GM18867 (cell line): ENCODE data around the gene TBC1D1.
"Not testable (repeated sequence)": the region's sequence is repeated elsewhere in the genome, so short reads cannot be mapped to it uniquely, and the experiment has no call there.

ENCODE experiments used
- ATAC-seq: cut with Tn5 transposase; IDR thresholded peaks from one replicate; pipeline ENCODE4 v1.9.1; 2021; ENCODE audit warnings: mild to moderate bottlenecking, moderate library complexity; ENCODE audit not compliant: unreplicated experiment

TBC1D1 gene

DNA sequence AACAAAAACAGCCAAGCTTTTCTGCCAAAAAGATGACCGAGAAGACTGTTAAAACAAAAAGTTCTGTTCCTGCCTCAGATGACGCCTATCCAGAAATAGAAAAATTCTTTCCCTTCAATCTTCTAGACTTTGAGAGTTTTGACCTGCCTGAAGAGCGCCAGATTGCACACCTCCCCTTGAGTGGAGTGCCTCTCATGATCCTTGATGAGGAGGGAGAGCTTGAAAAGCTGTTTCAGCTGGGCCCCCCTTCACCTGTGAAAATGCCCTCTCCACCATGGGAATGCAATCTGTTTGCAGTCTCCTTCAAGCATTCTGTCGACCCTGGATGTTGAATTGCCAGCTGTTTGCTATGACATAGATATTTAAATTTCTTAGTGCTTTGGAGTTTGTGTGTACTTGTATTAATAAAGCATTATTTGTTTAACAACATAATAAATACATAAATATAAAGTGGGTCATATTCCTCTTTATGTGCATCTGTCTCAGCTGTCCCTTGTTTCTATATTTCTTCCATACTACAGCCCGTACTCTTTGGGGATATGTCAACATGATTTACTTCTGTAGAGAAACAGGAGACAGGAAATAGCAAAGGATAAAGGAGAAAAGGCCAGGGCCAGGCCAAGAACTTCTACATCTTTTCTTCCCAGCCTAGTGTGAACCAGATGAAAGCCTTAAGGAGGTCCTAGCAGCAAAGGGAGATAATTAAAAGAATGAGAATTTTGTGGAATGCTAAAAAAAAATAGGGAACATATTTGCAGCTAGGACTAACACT is 70.0 kb downstream of the TBC1D1 start:
- no peak for ATAC-seq

GRCh38 chr4:37964734-37965457 is 74.0 kb downstream of the TBC1D1 start:
- ATAC-seq = peak; percentile 81

GRCh38 chr4:37966044-37966443 is 75.2 kb downstream of the TBC1D1 start:
- no peak for ATAC-seq

GRCh38 chr4:37967736-37968135 is 76.9 kb downstream of the TBC1D1 start:
- no peak for ATAC-seq

GRCh38 chr4:37968747-37969146 is 77.9 kb downstream of the TBC1D1 start:
- ATAC-seq = no peak

DNA sequence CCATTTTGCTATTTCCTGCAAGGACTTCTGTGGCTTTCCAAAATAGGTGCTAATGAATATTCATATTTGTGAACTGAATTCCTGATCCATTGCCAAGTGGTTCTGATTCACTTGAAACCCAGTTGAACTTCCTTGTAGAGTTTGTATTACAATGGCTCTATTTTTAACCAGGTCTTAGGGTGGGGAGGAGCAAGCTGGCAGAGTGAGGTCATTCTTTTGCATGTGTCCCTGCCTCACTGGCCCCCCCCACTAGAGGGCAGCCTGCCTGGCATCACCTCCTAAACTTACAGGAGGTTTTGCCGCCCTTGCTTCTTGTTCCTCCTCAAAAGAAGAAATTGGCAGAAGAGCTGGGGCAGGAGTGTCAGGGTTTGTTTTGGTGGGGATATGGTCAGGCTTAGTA is 79.8 kb downstream of the TBC1D1 start:
- ATAC-seq = peak; percentile 61

DNA sequence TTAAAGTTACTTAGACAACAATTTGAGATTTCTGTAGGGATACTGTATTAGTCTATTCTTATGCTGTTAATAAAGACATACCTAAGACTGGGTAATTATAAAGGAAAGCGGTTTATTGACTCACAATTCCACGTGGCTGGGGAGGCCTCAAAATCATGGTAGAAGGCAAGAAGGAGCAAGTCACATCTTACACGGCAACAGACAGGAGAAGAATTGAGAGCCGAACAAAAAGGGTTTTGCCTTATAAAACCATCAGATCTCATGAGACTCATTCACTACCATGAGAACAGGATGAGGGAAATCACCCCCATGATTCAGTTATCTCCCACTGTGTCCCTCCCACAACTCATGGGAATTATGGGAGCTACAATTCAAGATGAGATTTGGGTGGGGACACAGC is 80.3 kb downstream of the TBC1D1 start:
- no peak for ATAC-seq

DNA sequence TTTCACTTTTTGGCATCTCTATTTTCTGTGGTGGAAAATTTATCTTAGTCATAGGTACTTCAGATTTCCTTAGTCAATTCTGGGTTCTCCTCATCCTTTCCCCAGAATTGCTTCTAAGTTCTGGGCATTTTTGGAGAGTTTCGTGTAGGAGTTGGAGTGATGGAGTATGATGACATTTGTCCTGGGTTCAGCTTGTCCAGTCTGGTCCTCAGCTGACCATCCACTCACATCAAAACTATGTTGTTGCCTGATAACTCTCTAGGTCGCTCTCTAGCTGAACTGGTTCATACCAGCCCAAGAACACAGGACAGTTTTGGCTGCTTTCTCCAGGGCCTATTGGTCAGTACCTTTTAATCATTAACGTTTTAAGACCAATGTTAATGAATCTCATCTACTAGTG is 82.6 kb downstream of the TBC1D1 start:
- no peak for ATAC-seq

- ATAC-seq = not testable (repeated sequence)
Measured at GRCh38 chr4:37975321-37975822, 84.5 kb downstream of the TBC1D1 start.

- ATAC-seq = no peak
Measured at GRCh38 chr4:37976507-37976906, 85.6 kb downstream of the TBC1D1 start.

DNA sequence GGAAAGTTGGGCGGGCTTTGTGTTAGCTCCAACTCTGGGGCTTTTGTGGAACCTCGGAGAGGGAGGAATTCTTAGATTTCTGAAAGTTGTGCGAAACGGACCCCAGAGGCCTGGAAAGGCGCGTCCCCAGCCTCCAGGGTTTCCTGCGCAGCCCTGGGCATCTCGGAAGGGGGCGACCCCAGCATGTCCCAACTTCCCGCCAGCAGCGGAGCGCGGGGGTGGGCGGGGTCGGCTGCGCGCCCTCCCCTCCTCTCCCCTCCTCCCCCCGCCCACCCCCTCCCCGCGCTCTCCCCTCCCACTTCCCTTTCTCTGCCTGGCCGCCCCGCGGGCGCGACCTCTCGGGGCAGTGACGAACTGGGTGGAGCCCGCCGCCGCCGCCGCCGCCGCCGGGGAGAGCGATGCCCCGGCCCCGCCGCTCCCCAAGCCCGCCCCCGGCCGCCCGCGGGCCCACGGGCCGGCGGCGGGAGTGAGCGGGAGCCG is 86.1 kb downstream of the TBC1D1 start:
- peak; percentile 83 for ATAC-seq

DNA sequence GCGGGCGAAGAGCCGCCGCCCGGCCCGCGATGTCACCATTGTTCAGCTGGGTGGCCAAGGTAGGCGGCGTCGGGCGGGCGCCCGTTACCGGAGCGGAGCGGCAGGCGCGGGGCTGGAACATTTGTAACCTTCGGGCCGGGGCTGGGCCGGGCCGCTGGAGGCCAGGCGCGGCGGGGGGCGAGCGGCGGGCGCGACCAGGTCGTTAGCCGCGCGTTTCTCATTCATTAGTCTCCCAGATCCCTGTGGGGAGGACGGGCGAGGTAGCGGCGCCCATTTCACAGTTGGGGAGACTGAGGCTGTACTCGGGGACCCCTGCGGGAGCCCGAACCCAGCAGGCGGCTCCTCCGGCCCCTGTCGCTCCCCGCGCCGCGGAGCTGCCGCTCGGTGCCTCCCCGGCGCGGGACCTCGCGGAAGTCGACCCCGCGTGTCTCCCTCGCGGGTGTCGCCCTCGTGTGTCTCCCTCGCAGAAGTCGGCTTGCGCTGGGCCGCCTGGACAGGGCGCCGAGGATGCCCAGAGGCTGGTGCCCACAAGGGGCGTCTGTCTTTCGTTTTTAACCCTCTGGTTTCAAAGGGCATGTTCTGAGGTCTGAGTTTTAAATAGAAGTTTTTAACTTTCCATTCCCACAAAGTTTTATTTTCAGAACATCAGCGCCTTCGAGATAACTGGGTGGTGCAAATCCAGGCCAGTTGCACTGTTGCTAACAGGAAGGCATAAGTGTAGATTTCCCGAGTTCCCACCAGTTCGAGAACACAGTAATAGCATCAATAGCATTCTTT is 86.8 kb downstream of the TBC1D1 start:
- ATAC-seq = peak; percentile 74

- peak; percentile 28 for ATAC-seq
Measured at GRCh38 chr4:37978248-37978924, 87.5 kb downstream of the TBC1D1 start.

GRCh38 chr4:37980246-37980645 is 89.4 kb downstream of the TBC1D1 start:
- no peak for ATAC-seq

DNA sequence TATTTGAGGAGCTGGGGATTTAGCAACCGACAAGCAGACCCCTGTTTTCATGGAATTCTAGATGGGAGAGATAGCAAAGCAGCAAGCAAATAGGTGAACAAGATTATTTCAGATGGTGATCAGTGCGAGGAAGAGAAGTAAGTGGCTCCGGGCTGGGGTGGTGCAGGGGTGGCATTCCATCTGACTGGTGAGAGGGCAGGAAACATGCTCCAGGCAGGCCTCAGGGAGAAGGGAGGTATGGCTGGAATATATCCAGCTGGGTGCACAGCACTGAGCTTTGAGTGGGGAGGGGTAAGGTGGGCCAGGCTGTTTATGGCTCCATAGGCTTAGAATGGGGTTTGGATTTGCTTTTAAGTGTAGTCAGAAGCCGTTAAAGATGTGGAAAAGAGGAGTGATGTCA is 90.5 kb downstream of the TBC1D1 start:
- ATAC-seq = no peak

GRCh38 chr4:37981844-37982720 is 91.2 kb downstream of the TBC1D1 start:
- ATAC-seq = no peak

DNA sequence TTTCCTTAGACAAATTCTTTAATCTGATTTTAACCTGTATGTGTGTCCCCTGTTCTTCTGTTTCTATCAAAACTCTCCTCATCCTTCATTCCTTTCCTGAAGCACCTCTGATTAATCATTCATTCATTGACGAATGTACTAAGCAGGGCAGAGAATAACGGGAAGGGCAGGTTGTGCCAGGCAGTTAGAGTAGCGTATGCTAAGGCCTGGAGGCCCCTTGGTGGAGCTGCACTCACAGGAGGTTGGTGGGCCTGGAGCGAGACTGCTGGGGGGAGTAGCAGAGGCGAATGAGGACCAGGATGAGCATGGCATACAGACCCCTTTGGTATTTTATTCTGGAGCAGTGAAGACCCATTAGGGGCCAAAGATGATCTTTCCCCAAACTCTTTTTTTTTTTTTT is 91.9 kb downstream of the TBC1D1 start:
- no peak for ATAC-seq

- no peak for ATAC-seq
Measured at GRCh38 chr4:37983951-37984350, 93.1 kb downstream of the TBC1D1 start.

DNA sequence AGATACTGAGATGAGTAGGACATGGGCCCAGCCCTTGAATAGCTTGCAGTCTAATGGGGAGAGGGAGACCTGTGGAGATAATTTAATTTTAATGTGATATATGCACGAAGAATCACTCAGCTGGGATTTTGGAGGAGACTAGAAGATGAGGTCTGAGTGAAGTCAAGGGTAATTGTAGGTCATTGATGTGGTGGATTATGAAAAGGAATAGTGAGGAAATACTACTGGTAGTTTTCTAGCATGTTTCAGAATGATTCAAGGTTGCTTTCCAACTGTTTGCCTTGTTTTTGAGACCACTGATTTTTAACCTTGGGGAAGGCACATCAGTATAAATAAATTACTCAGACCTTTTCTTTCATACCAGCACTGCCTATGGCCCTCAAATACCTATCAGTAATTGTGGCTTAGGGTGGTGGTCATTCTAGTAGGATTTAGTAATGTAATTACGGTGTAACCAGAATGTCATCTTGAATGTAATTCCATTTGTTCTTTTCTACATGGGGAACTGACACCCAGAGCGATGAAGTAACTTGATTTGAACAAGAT is 94.9 kb downstream of the TBC1D1 start:
- no peak for ATAC-seq
